Osteoblast (primary cell): Measurements from ENCODE around the gene SEC61B. TPM values are rescaled to one million over a fixed set of nuclear protein-coding genes. Genes with fewer than 3 reads are reported as not detected.

Experiments
- DNase-seq: peaks from one replicate; pipeline ENCODE4 v3.0.0; 2011; ENCODE audit warnings: low spot score, mixed read lengths; ENCODE audit not compliant: insufficient read length; ENCODE audit errors: missing footprints
- H2AFZ ChIP-seq: 2 replicates; pipeline ENCODE4 v1.6.0; 2011; ENCODE audit warnings: mild to moderate bottlenecking, low read length
- H3K27ac ChIP-seq: 2 replicates; pipeline ENCODE4 v1.5.1; 2011; ENCODE audit warnings: mild to moderate bottlenecking, low read depth, low read length, moderate library complexity
- H3K27me3 ChIP-seq: 2 replicates; pipeline ENCODE4 v1.6.0; 2012; ENCODE audit warnings: mild to moderate bottlenecking, control low read depth, inconsistent platforms, low read length, moderate library complexity; ENCODE audit not compliant: insufficient read depth
- H3K36me3 ChIP-seq: 2 replicates; pipeline ENCODE4 v1.5.1; 2011; ENCODE audit warnings: mild to moderate bottlenecking, low read length, control low read depth, moderate library complexity; ENCODE audit not compliant: insufficient read depth
- H3K4me1 ChIP-seq: 2 replicates; pipeline ENCODE4 v1.5.1; 2011; ENCODE audit warnings: mild to moderate bottlenecking, low read length, control low read depth, moderate library complexity; ENCODE audit not compliant: insufficient read depth
- H3K4me2 ChIP-seq: 2 replicates; pipeline ENCODE4 v1.6.0; 2011; ENCODE audit warnings: mild to moderate bottlenecking, low read length; ENCODE audit not compliant: insufficient read depth
- H3K4me3 ChIP-seq: fragments of 200-600 bp; sonication (generic); 3 replicates; pipeline ENCODE4 v1.5.1; 2012; ENCODE audit warnings: mild to moderate bottlenecking, low read length, inconsistent platforms; ENCODE audit not compliant: insufficient read depth
- H3K79me2 ChIP-seq: 2 replicates; pipeline ENCODE4 v1.6.0; 2012; ENCODE audit warnings: mild to moderate bottlenecking, low read length, control low read depth, inconsistent platforms; ENCODE audit not compliant: insufficient read depth
- H3K9me3 ChIP-seq: 2 replicates; pipeline ENCODE4 v1.5.1; 2011; ENCODE audit warnings: low read depth, low read length, control low read depth
- H4K20me1 ChIP-seq: 2 replicates; pipeline ENCODE4 v1.6.0; 2012; ENCODE audit warnings: mild to moderate bottlenecking, low read length, control low read depth; ENCODE audit not compliant: insufficient read depth
- CTCF ChIP-seq: IDR thresholded peaks from 2 replicates; pipeline ENCODE4 v1.5.1; 2011; ENCODE audit warnings: mild to moderate bottlenecking, low read depth, low read length, moderate library complexity; ENCODE audit errors: extremely low read depth
- total RNA-seq: library from RNA; depleted of rRNA; stranded (reverse); fragments of >200 nt; gene quantifications from 2 replicates; pipeline ENCODE4 v1.2.3, GENCODE V29; 2012

The SEC61B gene
- total RNA-seq, 1 donor, result 73.1 TPM

- Histone ChIP-seq H3K4me3 (no peak overlapping the region), H3K4me1 (no peaks in the 10 kb centered on the region), H3K36me3 (no peaks in the 10 kb centered on the region), H4K20me1 (no peaks in the 10 kb centered on the region), H3K79me2 (no peaks in the 10 kb centered on the region), H3K27me3 (peaks cover 10% of the 10 kb centered on the region), H3K9me3 (no peaks in the 10 kb centered on the region), H2AFZ (no peak overlapping the region), H3K27ac (no peak overlapping the region), H3K4me2 (no peak overlapping the region)
- DNase-seq, result no peak
- no peak for TF ChIP-seq CTCF
Observed at GRCh38 chr9:99177576-99178366, 44.3 kb upstream of the SEC61B start.

GRCh38 chr9:99178912-99179872 is 42.9 kb upstream of the SEC61B start:
- Histone ChIP-seq H3K4me3 (no peak overlapping the region), H3K79me2 (no peaks in the 10 kb centered on the region), H3K9me3 (no peaks in the 10 kb centered on the region), H3K27me3 (peaks cover 2% of the 10 kb centered on the region), H3K27ac (no peak overlapping the region), H3K36me3 (no peaks in the 10 kb centered on the region), H3K4me1 (no peaks in the 10 kb centered on the region), H2AFZ (no peak overlapping the region), H3K4me2 (no peak overlapping the region), H4K20me1 (no peaks in the 10 kb centered on the region)
- TF ChIP-seq CTCF, result no peak
- no peak for DNase-seq

GRCh38 chr9:99180199-99180598 is 41.9 kb upstream of the SEC61B start:
- Histone ChIP-seq H3K9me3 (no peaks in the 10 kb centered on the region), H3K36me3 (no peaks in the 10 kb centered on the region), H2AFZ (no peak overlapping the region), H3K4me1 (peaks cover 7% of the 10 kb centered on the region), H3K4me2 (no peak overlapping the region), H3K4me3 (no peak overlapping the region), H3K27ac (no peak overlapping the region), H3K79me2 (no peaks in the 10 kb centered on the region), H3K27me3 (no peaks in the 10 kb centered on the region), H4K20me1 (no peaks in the 10 kb centered on the region)
- no peak for TF ChIP-seq CTCF
- no peak for DNase-seq

GRCh38 chr9:99180662-99181061 is 41.4 kb upstream of the SEC61B start:
- TF ChIP-seq CTCF, result no peak
- no peak overlapping the region for H3K4me2 ChIP-seq
- H4K20me1 ChIP-seq, result no peaks in the 10 kb centered on the region
- no peak overlapping the region for H2AFZ ChIP-seq
- H3K79me2 ChIP-seq, result no peaks in the 10 kb centered on the region
- peaks cover 7% of the 10 kb centered on the region for H3K4me1 ChIP-seq
- H3K27me3 ChIP-seq, result peaks cover 2% of the 10 kb centered on the region
- no peak for DNase-seq
- H3K36me3 ChIP-seq, result no peaks in the 10 kb centered on the region
- no peaks in the 10 kb centered on the region for H3K9me3 ChIP-seq
- H3K4me3 ChIP-seq, result no peak overlapping the region
- H3K27ac ChIP-seq, result no peak overlapping the region
